Activated naive CD8-positive, alpha-beta T cell treated with anti-CD3 and anti-CD28 coated beads, Interleukin-2, amount 50 U/mL, for 24 hours (primary cell): ENCODE data around the gene MT1HL1.
"Not testable (repeated sequence)": the region's sequence is repeated elsewhere in the genome, so short reads cannot be mapped to it uniquely, and the experiment has no call there.

Source experiments
- ATAC-seq: fragments of 150-1000 bp; cut with Tn5 transposase; one replicate; pipeline ENCODE4 v1.10.0; 2021
- DNase-seq: peaks from one replicate; pipeline ENCODE4 v3.0.0; 2021
- H3K27ac Mint-ChIP-seq: one replicate; pipeline ENCODE4 v1.8.0; 2021; ENCODE audit warnings: mild to moderate bottlenecking, mixed read lengths
- H3K27me3 Mint-ChIP-seq: one replicate; pipeline ENCODE4 v1.8.0; 2021; ENCODE audit warnings: mixed read lengths
- H3K36me3 Mint-ChIP-seq: one replicate; pipeline ENCODE4 v1.8.0; 2021; ENCODE audit warnings: low read depth, mixed read lengths
- H3K4me1 Mint-ChIP-seq: one replicate; pipeline ENCODE4 v1.8.0; 2021; ENCODE audit warnings: mixed read lengths
- H3K4me3 Mint-ChIP-seq: one replicate; pipeline ENCODE4 v1.8.0; 2021; ENCODE audit warnings: mild to moderate bottlenecking, moderate library complexity, mixed read lengths
- H3K9me3 Mint-ChIP-seq: one replicate; pipeline ENCODE4 v1.8.0; 2021; ENCODE audit warnings: mixed read lengths

The MT1HL1 gene

GRCh38 chr1:237003516-237003915 is 725 bp downstream of the MT1HL1 start:
- Mint-ChIP-seq H3K4me1 (no peaks in the 10 kb centered on the region), H3K4me3 (no peak overlapping the region), H3K27me3 (peaks cover 6% of the 10 kb centered on the region), H3K9me3 (no peaks in the 10 kb centered on the region), H3K27ac (no peak overlapping the region), H3K36me3 (no peaks in the 10 kb centered on the region)
- no peak for ATAC-seq
- no peak for DNase-seq

GRCh38 chr1:237000191-237000590 is 4.0 kb downstream of the MT1HL1 start:
- H3K27me3 Mint-ChIP-seq: peaks cover 7% of the 10 kb centered on the region
- no peak overlapping the region for H3K27ac Mint-ChIP-seq
- DNase-seq: no peak
- H3K36me3 Mint-ChIP-seq: no peaks in the 10 kb centered on the region
- no peaks in the 10 kb centered on the region for H3K4me1 Mint-ChIP-seq
- H3K9me3 Mint-ChIP-seq: no peaks in the 10 kb centered on the region
- no peak for ATAC-seq
- no peak overlapping the region for H3K4me3 Mint-ChIP-seq

- Mint-ChIP-seq H3K4me3 (no peak overlapping the region), H3K4me1 (no peaks in the 10 kb centered on the region), H3K36me3 (no peaks in the 10 kb centered on the region), H3K27me3 (peaks cover 6% of the 10 kb centered on the region), H3K27ac (no peak overlapping the region), H3K9me3 (no peaks in the 10 kb centered on the region)
- DNase-seq: no peak
- ATAC-seq: no peak
These were observed 5.7 kb downstream of the MT1HL1 start for GRCh38 chr1:236998546-236998945.

GRCh38 chr1:236997882-236998281 is 6.4 kb downstream of the MT1HL1 start:
- Mint-ChIP-seq H3K27me3 (peaks cover 3% of the 10 kb centered on the region), H3K9me3 (no peaks in the 10 kb centered on the region), H3K27ac (no peak overlapping the region), H3K36me3 (no peaks in the 10 kb centered on the region), H3K4me1 (no peaks in the 10 kb centered on the region), H3K4me3 (no peak overlapping the region)
- DNase-seq (no peak), ATAC-seq (no peak)

GRCh38 chr1:236997361-236997760 is 6.9 kb downstream of the MT1HL1 start:
- Mint-ChIP-seq H3K27ac (no peak overlapping the region), H3K4me1 (no peaks in the 10 kb centered on the region), H3K9me3 (no peaks in the 10 kb centered on the region), H3K4me3 (no peak overlapping the region), H3K36me3 (no peaks in the 10 kb centered on the region), H3K27me3 (peaks cover 3% of the 10 kb centered on the region)
- DNase-seq (no peak), ATAC-seq (no peak)

GRCh38 chr1:236994450-236994849 is 9.8 kb downstream of the MT1HL1 start:
- no peak overlapping the region for H3K4me3 Mint-ChIP-seq
- peaks cover 2% of the 10 kb centered on the region for H3K27me3 Mint-ChIP-seq
- DNase-seq: no peak
- H3K9me3 Mint-ChIP-seq: peaks cover 17% of the 10 kb centered on the region
- no peak for ATAC-seq
- H3K27ac Mint-ChIP-seq: no peak overlapping the region
- no peaks in the 10 kb centered on the region for H3K4me1 Mint-ChIP-seq
- no peaks in the 10 kb centered on the region for H3K36me3 Mint-ChIP-seq

GRCh38 chr1:236992449-236992848 is 11.8 kb downstream of the MT1HL1 start:
- DNase-seq: no peak
- Mint-ChIP-seq H3K27me3 (peaks cover 8% of the 10 kb centered on the region), H3K27ac (no peak overlapping the region), H3K36me3 (no peaks in the 10 kb centered on the region), H3K4me1 (no peaks in the 10 kb centered on the region), H3K9me3 (peaks cover 17% of the 10 kb centered on the region), H3K4me3 (no peak overlapping the region)
- ATAC-seq: no peak

- H3K36me3 Mint-ChIP-seq: no peaks in the 10 kb centered on the region
- H3K27me3 Mint-ChIP-seq: peaks cover 6% of the 10 kb centered on the region
- peaks cover 17% of the 10 kb centered on the region for H3K9me3 Mint-ChIP-seq
- H3K4me3 Mint-ChIP-seq: no peak overlapping the region
- H3K27ac Mint-ChIP-seq: no peak overlapping the region
- no peaks in the 10 kb centered on the region for H3K4me1 Mint-ChIP-seq
- no peak for DNase-seq
- no peak for ATAC-seq
These were observed 14.2 kb downstream of the MT1HL1 start for GRCh38 chr1:236990052-236990445.

GRCh38 chr1:236989290-236990051 is 14.8 kb downstream of the MT1HL1 start:
- DNase-seq (no peak), ATAC-seq (no peak)
- H3K27ac Mint-ChIP-seq: no peak overlapping the region
- H3K4me1 Mint-ChIP-seq: no peaks in the 10 kb centered on the region
- H3K9me3 Mint-ChIP-seq: peaks cover 17% of the 10 kb centered on the region
- no peaks in the 10 kb centered on the region for H3K36me3 Mint-ChIP-seq
- peaks cover 6% of the 10 kb centered on the region for H3K27me3 Mint-ChIP-seq
- no peak overlapping the region for H3K4me3 Mint-ChIP-seq

GRCh38 chr1:236983818-236984217 is 20.4 kb downstream of the MT1HL1 start:
- Mint-ChIP-seq H3K4me3 (no peak overlapping the region), H3K27ac (no peak overlapping the region), H3K36me3 (no peaks in the 10 kb centered on the region), H3K27me3 (peaks cover 3% of the 10 kb centered on the region), H3K9me3 (no peaks in the 10 kb centered on the region), H3K4me1 (no peaks in the 10 kb centered on the region)
- ATAC-seq: no peak
- no peak for DNase-seq

- ATAC-seq: no peak
- H3K36me3 Mint-ChIP-seq: no peaks in the 10 kb centered on the region
- no peaks in the 10 kb centered on the region for H3K27me3 Mint-ChIP-seq
These were observed 21.9 kb downstream of the MT1HL1 start for GRCh38 chr1:236982380-236982779.

GRCh38 chr1:236981431-236981830 is 22.8 kb downstream of the MT1HL1 start:
- H3K27me3 Mint-ChIP-seq, H3K36me3 Mint-ChIP-seq, H3K9me3 Mint-ChIP-seq, ATAC-seq, H3K27ac Mint-ChIP-seq, H3K4me3 Mint-ChIP-seq, DNase-seq, H3K4me1 Mint-ChIP-seq: not testable (repeated sequence)

More at GRCh38 chr1:236982380-236982779, 21.9 kb downstream of the MT1HL1 start:
- DNase-seq: no peak
- Mint-ChIP-seq H3K9me3 (no peaks in the 10 kb centered on the region), H3K4me1 (no peaks in the 10 kb centered on the region), H3K27ac (no peak overlapping the region), H3K4me3 (no peak overlapping the region)

GRCh38 chr1:236980673-236981072 is 23.6 kb downstream of the MT1HL1 start:
- Mint-ChIP-seq H3K27ac (no peak overlapping the region), H3K4me1 (no peaks in the 10 kb centered on the region), H3K27me3 (no peaks in the 10 kb centered on the region), H3K36me3 (no peaks in the 10 kb centered on the region), H3K9me3 (peaks cover 6% of the 10 kb centered on the region), H3K4me3 (no peak overlapping the region)
- ATAC-seq: no peak
- DNase-seq: no peak

GRCh38 chr1:236979149-236979900 is 24.9 kb downstream of the MT1HL1 start:
- Mint-ChIP-seq H3K36me3 (no peaks in the 10 kb centered on the region), H3K27me3 (peaks cover 3% of the 10 kb centered on the region), H3K4me3 (no peak overlapping the region), H3K27ac (no peak overlapping the region), H3K4me1 (no peaks in the 10 kb centered on the region), H3K9me3 (peaks cover 6% of the 10 kb centered on the region)
- DNase-seq (no peak), ATAC-seq (no peak)

GRCh38 chr1:236978740-236979139 is 25.5 kb downstream of the MT1HL1 start:
- DNase-seq (no peak), ATAC-seq (no peak)
- Mint-ChIP-seq H3K4me3 (no peak overlapping the region), H3K4me1 (no peaks in the 10 kb centered on the region), H3K36me3 (no peaks in the 10 kb centered on the region), H3K9me3 (peaks cover 6% of the 10 kb centered on the region), H3K27me3 (peaks cover 4% of the 10 kb centered on the region), H3K27ac (no peak overlapping the region)
